Measurements from ENCODE around the gene PACS2. TPM values are rescaled to one million over a fixed set of nuclear protein-coding genes. Genes with fewer than 3 reads are reported as not detected.

The PACS2 gene
- total RNA-seq, 2 donors from 2014 or later = 80.4 to 125 TPM

- Histone ChIP-seq H3K9me3 (no peaks in the 10 kb centered on the region), H3K27ac (peak overlapping the region; percentile 27 to 43), H3K4me1 (ENCODE audit: control insufficient read depth in 1 of 2, low read depth in 2 of 2) (peaks cover 30 to 45% of the 10 kb centered on the region in 2 donors), H3K27me3 (replicated peaks; ENCODE audit: insufficient read depth) (no peaks in the 10 kb centered on the region), H3K36me3 (no peaks in the 10 kb centered on the region), H3K4me3 (peak overlapping the region; percentile 77)
- no peak for DNase-seq (ENCODE audit: low spot score)
- ATAC-seq (ENCODE audit: insufficient number of reproducible peaks, low FRiP score, low read depth) = no peak
- TF ChIP-seq CTCF (IDR thresholded peaks at IDR 0.05) = no peak
Measured at GRCh38 chr14:105420101-105420973, 105.8 kb downstream of the PACS2 start.

GRCh38 chr14:105420974-105421674 lies 106.6 kb downstream of the PACS2 start:
- Histone ChIP-seq H3K36me3 (no peaks in the 10 kb centered on the region), H3K9me3 (no peaks in the 10 kb centered on the region), H3K4me1 (ENCODE audit: control insufficient read depth in 1 of 2, low read depth in 2 of 2) (peaks cover 27 to 38% of the 10 kb centered on the region in 2 donors), H3K27ac (peak overlapping the region; percentile 27 to 43), H3K27me3 (replicated peaks; ENCODE audit: insufficient read depth) (no peaks in the 10 kb centered on the region), H3K4me3 (peak overlapping the region; percentile 77)
- TF ChIP-seq CTCF (IDR thresholded peaks at IDR 0.05) = no peak
- DNase-seq (ENCODE audit: low spot score) (no peak), ATAC-seq (ENCODE audit: insufficient number of reproducible peaks, low FRiP score, low read depth) (no peak)

GRCh38 chr14:105421723-105422615 lies 107.4 kb downstream of the PACS2 start:
- ATAC-seq (ENCODE audit: insufficient number of reproducible peaks, low FRiP score, low read depth) (no peak), DNase-seq (ENCODE audit: low spot score) (no peak)
- no peaks in the 10 kb centered on the region for H3K27me3 ChIP-seq (replicated peaks; ENCODE audit: insufficient read depth)
- peaks cover 27 to 36% of the 10 kb centered on the region in 2 donors for H3K4me1 ChIP-seq (ENCODE audit: control insufficient read depth in 1 of 2, low read depth in 2 of 2)
- peak overlapping the region; percentile 17 to 43 for H3K27ac ChIP-seq
- H3K4me3 ChIP-seq = peak overlapping the region; percentile 77
- no peak for TF ChIP-seq CTCF (IDR thresholded peaks at IDR 0.05)
- H3K36me3 ChIP-seq = no peaks in the 10 kb centered on the region
- no peaks in the 10 kb centered on the region for H3K9me3 ChIP-seq

- DNase-seq (ENCODE audit: low spot score) (no peak), ATAC-seq (ENCODE audit: insufficient number of reproducible peaks, low FRiP score, low read depth) (no peak)
- Histone ChIP-seq H3K27me3 (replicated peaks; ENCODE audit: insufficient read depth) (no peaks in the 10 kb centered on the region), H3K27ac (no peak overlapping the region), H3K4me3 (no peak overlapping the region), H3K9me3 (no peaks in the 10 kb centered on the region), H3K36me3 (no peaks in the 10 kb centered on the region), H3K4me1 (ENCODE audit: control insufficient read depth in 1 of 2, low read depth in 2 of 2) (peaks cover 27 to 36% of the 10 kb centered on the region in 2 donors)
- TF ChIP-seq CTCF (IDR thresholded peaks at IDR 0.05) = no peak
Measured at GRCh38 chr14:105422695-105423487, 108.3 kb downstream of the PACS2 start.

All from thoracic aorta (tissue), 2 donors.